ENCODE data around the gene NRGN.

NRGN gene

GRCh38 chr11:124740277-124740882 is 638 bp downstream of the NRGN start:
- DNase-seq, result peak; percentile 46

- no peak for DNase-seq
These were observed 2.8 kb downstream of the NRGN start for GRCh38 chr11:124742555-124742954.

GRCh38 chr11:124743050-124743449 is 3.3 kb downstream of the NRGN start:
- no peak for DNase-seq

- DNase-seq, result no peak
These were observed 5.6 kb downstream of the NRGN start for GRCh38 chr11:124745270-124745834.

- DNase-seq, result no peak
These were observed 6.3 kb downstream of the NRGN start for GRCh38 chr11:124745835-124746620.

GRCh38 chr11:124746621-124747243 is 7.0 kb downstream of the NRGN start:
- DNase-seq, result peak; percentile 88

- DNase-seq, result no peak
These were observed 7.8 kb downstream of the NRGN start for GRCh38 chr11:124747406-124748099.

- DNase-seq, result no peak
These were observed 8.3 kb downstream of the NRGN start for GRCh38 chr11:124748100-124748418.

- DNase-seq, result no peak
These were observed 9.0 kb downstream of the NRGN start for GRCh38 chr11:124748481-124749343.

GRCh38 chr11:124749912-124750311 is 10.2 kb downstream of the NRGN start:
- no peak for DNase-seq

GRCh38 chr11:124751391-124751740 is 11.6 kb downstream of the NRGN start:
- no peak for DNase-seq

GRCh38 chr11:124751741-124752470 is 12.2 kb downstream of the NRGN start, which contains the start of gene VSIG2:
Gene VSIG2 (minus strand): TSS chr11:124752255. CDS start chr11:124752137, 118 bp downstream.
- DNase-seq, result no peak

- no peak for DNase-seq
These were observed 12.8 kb downstream of the NRGN start for GRCh38 chr11:124752471-124753102.

GRCh38 chr11:124753205-124753604 is 13.5 kb downstream of the NRGN start:
- DNase-seq, result no peak

GRCh38 chr11:124753624-124754023 is 13.9 kb downstream of the NRGN start:
- DNase-seq, result no peak

- DNase-seq, result no peak
These were observed 14.6 kb downstream of the NRGN start for GRCh38 chr11:124754309-124754708.

GRCh38 chr11:124754710-124755109 is 15.0 kb downstream of the NRGN start:
- no peak for DNase-seq

- DNase-seq, result no peak
These were observed 16.5 kb downstream of the NRGN start for GRCh38 chr11:124756033-124756752.

GRCh38 chr11:124756753-124757227 is 17.0 kb downstream of the NRGN start:
- DNase-seq, result no peak

- no peak for DNase-seq
These were observed 17.6 kb downstream of the NRGN start for GRCh38 chr11:124757320-124757719.

All from hematopoietic multipotent progenitor cell treated with erythropoietin and hydrocortisone succinate and interleukin-3 and kit ligand, for 6 days (in vitro differentiated cells).